GM18870 (cell line): ENCODE results near the gene FBXO24.

ENCODE experiments used
- ATAC-seq: cut with Tn5 transposase; IDR thresholded peaks from one replicate; pipeline ENCODE4 v1.9.1; 2021; ENCODE audit warnings: moderate library complexity; ENCODE audit not compliant: unreplicated experiment

FBXO24 gene

DNA sequence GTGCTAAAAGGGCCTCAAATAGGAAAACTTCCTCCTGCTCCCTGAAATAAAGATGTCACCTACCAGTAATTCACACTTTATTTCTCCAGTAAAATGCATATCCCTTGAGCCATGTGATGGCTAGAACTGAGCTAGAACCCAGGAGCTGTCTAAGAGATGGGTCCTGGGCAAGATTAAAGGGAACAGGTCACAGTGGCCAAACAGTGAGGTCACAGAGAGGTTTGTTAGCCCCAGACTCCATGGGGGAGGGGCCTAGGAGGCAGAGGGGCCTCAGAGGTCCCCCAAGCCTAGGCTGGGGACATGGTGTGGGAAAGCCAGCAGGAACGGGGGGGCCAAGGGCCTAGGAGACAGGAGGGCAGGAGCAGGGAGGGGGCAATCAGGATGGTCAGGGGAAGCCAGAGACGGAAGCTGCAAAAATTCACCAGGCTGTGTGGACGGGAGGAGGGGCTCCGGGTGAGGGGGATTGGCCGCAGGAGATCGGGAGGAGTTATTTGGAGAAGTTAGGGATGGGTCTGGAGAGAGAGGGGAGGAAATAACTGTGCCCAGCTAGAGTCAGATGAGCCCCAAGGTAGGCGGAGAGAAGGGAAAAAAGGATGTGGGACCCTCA, 3.3 kb downstream of the FBXO24 start:
- ATAC-seq = no peak

- no peak for ATAC-seq
Measured at GRCh38 chr7:100590077-100590737, 4.1 kb downstream of the FBXO24 start.

GRCh38 chr7:100591596-100591995, 5.5 kb downstream of the FBXO24 start:
- no peak for ATAC-seq

GRCh38 chr7:100595188-100595587, 9.1 kb downstream of the FBXO24 start:
- no peak for ATAC-seq

- ATAC-seq = no peak
Measured at GRCh38 chr7:100598425-100598824, 12.3 kb downstream of the FBXO24 start.

DNA sequence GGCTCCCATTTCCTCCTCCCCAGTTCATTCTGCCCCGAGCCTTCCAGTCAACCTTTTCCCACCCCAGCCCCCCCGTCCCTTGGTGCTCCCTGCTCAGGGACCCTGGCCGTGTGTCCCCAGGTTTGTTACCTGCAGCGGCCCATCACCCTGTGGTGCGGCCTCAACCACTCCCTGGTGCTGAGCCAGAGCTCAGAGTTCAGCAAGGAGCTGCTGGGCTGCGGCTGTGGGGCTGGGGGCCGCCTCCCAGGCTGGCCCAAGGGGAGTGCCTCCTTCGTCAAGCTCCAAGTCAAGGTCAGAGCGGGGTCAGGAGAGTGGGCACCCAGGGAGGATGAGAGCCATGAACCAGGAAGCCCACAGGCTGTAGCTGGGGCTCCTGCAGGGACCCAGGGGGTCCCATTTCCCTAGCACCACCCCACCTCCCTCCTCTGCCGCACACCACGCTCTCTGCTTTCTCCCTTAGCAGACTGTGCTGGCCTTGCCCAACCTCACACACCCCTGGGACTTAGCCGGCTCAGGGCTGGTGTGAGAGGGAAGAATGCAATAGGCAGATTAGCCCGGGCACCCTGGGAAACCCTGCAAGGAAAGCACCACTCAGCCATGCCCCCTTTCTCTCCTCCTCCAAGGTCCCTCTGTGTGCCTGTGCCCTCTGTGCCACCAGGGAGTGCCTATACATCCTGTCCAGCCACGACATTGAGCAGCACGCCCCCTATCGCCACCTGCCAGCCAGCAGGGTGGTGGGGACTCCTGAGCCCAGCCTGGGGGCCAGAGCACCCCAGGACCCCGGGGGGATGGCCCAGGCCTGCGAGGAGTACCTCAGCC, 14.0 kb downstream of the FBXO24 start:
- no peak for ATAC-seq

GRCh38 chr7:100600730-100601038, 14.6 kb downstream of the FBXO24 start:
- ATAC-seq = no peak

DNA sequence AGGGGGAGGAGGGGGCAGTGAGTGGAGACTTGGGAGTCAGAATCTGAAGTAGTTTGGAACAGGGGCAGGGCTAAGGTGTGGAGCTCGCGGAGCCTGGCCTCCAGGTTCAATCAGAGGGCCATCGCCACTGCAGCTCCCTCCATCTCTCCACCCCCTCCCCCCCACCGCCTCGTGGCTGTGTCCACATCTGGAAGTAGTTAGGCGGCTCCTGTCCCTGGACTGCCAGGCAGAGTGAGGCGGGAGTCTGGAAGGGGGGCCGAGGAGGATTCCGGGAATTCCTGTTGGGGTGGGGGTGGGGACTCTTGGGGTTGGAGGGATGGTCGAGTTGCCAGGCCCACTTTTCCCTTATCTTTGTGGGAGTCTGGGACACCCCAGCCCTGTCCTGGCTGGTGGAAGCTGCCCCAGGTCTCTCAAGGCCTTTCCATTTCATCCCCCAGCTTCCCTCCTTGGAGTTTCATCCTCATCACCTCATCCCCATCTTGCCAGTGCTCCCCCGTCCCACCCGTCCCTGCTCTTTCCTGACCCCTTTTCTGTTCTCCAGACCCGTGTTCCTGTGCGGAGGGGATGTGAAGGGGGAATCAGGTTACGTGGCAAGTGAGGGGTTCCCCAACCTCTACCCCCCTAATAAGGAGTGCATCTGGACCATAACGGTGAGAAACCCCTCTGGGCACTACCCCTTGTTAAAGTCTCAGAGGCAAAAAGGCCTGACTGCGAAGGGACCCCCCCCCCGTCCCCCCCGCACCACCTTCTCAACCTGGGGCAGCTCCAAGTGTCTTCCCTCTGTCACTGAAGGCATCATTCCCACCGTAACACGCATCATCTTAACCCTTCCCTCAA, 17.0 kb downstream of the FBXO24 start:
- ATAC-seq = no peak

- no peak for ATAC-seq
Measured at GRCh38 chr7:100603726-100604027, 17.5 kb downstream of the FBXO24 start.

GRCh38 chr7:100604028-100604975, 18.2 kb downstream of the FBXO24 start:
- no peak for ATAC-seq

DNA sequence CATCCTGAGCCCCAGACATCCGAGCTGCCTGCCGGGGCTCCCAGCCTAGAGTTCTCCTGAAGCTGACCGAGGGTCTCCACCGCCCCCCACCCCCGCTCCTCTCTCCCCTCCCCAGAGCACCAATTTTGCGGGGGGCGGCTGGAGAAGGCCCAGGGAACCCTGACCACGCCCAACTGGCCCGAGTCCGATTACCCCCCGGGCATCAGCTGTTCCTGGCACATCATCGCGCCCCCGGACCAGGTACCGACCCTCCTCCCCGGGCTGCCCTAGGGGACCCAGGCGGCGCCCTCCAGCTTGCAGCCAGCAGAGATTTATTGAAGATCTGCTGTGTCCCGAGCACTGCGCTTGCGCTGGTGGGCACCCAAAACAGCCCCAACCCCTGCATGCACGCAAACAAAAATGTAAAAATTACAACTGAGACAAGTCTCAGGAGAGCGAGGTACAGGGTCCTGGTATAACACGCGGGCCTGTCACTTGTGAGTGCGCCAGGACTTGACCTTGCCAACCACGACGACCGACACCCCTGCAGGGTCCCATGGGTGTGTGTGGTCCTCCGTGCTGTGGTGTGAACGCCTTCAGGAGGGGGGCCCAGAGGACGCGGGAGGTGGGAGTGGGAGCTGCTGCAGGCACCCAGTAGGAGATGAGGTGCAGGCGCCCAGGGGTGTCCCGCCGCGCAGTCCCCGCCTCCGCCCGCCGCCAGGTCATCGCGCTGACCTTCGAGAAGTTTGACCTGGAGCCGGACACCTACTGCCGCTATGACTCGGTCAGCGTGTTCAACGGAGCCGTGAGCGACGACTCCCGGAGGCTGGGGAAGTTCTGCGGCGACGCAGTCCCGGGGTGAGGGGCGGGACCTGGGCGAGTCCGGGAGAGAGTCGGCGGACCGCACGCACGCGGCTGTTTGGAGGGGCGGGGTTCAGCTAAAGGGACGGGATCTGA, 19.1 kb downstream of the FBXO24 start:
- ATAC-seq = no peak

DNA sequence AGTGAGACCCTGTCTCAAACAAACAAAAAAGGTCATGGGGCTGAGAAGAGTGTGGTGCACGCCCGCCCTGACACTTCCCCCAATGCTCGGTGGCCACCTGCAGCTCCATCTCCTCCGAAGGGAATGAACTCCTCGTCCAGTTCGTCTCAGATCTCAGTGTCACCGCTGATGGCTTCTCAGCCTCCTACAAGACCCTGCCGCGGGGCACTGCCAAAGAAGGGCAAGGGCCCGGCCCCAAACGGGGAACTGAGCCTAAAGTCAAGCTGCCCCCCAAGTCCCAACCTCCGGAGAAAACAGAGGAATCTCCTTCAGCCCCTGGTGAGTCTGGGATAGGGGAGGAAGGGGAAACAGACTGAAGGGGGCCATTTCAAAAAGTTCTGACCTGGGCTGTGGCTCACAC, 20.2 kb downstream of the FBXO24 start:
- no peak for ATAC-seq

GRCh38 chr7:100607111-100607510, 21.0 kb downstream of the FBXO24 start:
- ATAC-seq = no peak

GRCh38 chr7:100609958-100610357, 23.8 kb downstream of the FBXO24 start:
- no peak for ATAC-seq

DNA sequence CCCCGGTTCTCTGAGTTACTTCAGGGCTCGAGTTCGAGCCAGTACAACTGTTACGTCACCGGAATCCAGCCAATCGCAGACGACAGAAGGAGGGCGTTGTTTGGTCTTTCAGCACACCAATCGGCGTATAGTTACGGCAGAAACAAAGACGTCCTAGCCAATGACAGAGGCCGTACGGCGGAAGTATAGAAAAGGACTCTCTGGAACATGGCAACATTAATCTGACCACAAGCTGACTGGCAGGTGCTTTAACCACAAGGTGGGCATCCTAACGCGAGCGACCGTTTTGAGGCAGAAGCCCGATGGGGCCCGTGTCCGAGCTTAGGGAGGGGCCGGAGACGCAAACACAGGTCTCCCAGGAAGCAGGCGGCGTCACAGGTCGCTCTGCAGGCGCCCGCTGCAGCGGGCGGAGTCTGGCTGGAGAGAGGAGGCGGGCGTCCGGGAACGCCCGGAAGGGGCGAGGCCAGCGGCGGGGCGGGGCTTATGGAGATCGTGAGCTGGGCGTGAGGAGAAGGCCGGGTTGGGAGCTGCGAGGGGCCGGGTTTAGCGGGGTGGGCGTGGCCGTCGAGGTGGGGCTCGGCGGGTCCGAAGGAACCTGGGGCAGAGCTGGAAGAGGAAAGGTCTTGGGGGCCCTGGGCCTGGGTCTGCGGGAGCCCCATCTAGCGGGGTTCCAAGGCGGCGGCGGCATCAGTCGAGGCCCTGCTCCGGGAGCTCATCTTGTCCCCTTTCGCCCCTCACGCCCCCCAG, 26.0 kb downstream of the FBXO24 start, which contains the start of gene MOSPD3:
MOSPD3 (plus strand) TSS at position 558 of the 747 bp plus-strand sequence. CDS start 252 bp downstream, outside the sequence.
- ATAC-seq = peak; percentile 92

- no peak for ATAC-seq
Measured at GRCh38 chr7:100612730-100613390, 26.7 kb downstream of the FBXO24 start.

- no peak for ATAC-seq
Measured at GRCh38 chr7:100613412-100614175, 27.5 kb downstream of the FBXO24 start.
